Endodermal cell (in vitro differentiated cells): ENCODE data around the gene ERBIN. TPM values are rescaled to one million over a fixed set of nuclear protein-coding genes. Genes with fewer than 3 reads are reported as not detected.

Experiments used
- DNase-seq: peaks from one replicate; pipeline ENCODE4 v3.0.0-alpha.2; 2017
- H3K27ac ChIP-seq: 2 replicates; pipeline ENCODE4 v1.5.1; 2013; ENCODE audit warnings: mild to moderate bottlenecking, low read depth, low read length, moderate library complexity
- H3K27me3 ChIP-seq: 2 replicates; pipeline ENCODE4 v1.6.1; 2013; ENCODE audit warnings: mild to moderate bottlenecking, low read length, moderate library complexity; ENCODE audit not compliant: insufficient read depth, control insufficient read depth, poor library complexity, severe bottlenecking
- H3K36me3 ChIP-seq: 2 replicates; pipeline ENCODE4 v1.7.0; 2013; ENCODE audit warnings: mild to moderate bottlenecking, low read length, moderate library complexity; ENCODE audit not compliant: control insufficient read depth, insufficient read depth
- H3K4me1 ChIP-seq: one replicate; pipeline ENCODE4 v1.7.0; 2013; ENCODE audit warnings: low read length; ENCODE audit not compliant: control insufficient read depth, insufficient read depth
- H3K4me3 ChIP-seq: 2 replicates; pipeline ENCODE4 v1.5.1; 2013; ENCODE audit warnings: mild to moderate bottlenecking, low read length, moderate library complexity
- H3K9ac ChIP-seq: 2 replicates; pipeline ENCODE4 v1.6.1; 2013; ENCODE audit warnings: mild to moderate bottlenecking, low read length, moderate library complexity; ENCODE audit not compliant: poor library complexity, severe bottlenecking; ENCODE audit errors: extremely low read depth
- H3K9me3 ChIP-seq: 2 replicates; pipeline ENCODE4 v1.6.1; 2013; ENCODE audit warnings: mild to moderate bottlenecking, low read length, moderate library complexity; ENCODE audit not compliant: control insufficient read depth
- H3K27ac Mint-ChIP-seq: 2 replicates; pipeline ENCODE4 v1.8.0; 2020; ENCODE audit warnings: mixed read lengths
- H3K27me3 Mint-ChIP-seq: 2 replicates; pipeline ENCODE4 v1.8.0; 2021; ENCODE audit warnings: mild to moderate bottlenecking, mixed read lengths; ENCODE audit not compliant: insufficient read depth
- H3K36me3 Mint-ChIP-seq: 2 replicates; pipeline ENCODE4 v1.8.0; 2020; ENCODE audit warnings: low read depth, mixed read lengths
- H3K4me1 Mint-ChIP-seq: 2 replicates; pipeline ENCODE4 v1.8.0; 2020; ENCODE audit warnings: mixed read lengths
- H3K4me3 Mint-ChIP-seq: 2 replicates; pipeline ENCODE4 v1.8.0; 2020; ENCODE audit warnings: mild to moderate bottlenecking, moderate library complexity, mixed read lengths
- H3K9me3 Mint-ChIP-seq: 2 replicates; pipeline ENCODE4 v1.8.0; 2020; ENCODE audit warnings: mild to moderate bottlenecking, mixed read lengths
- CTCF ChIP-seq: fragments of 200-600 bp; sonication (generic); conservative IDR thresholded peaks from 2 replicates; pipeline ENCODE4 v1.5.0; 2021; ENCODE audit warnings: antibody characterized with exemption, mild to moderate bottlenecking
- WGBS, 2 experiments: methylation state at CpG; one replicate each; pipeline versions ENCODE4 v1.1.5 to v1.1.7; 2013; ENCODE audit warnings: missing lambda C conversion rate in 2 of 2, mixed read lengths in 1 of 2; ENCODE audit not compliant: insufficient coverage in 1 of 2, insufficient read length in 1 of 2; 5-methylcytosine and 5-hydroxymethylcytosine counted together
- total RNA-seq, 2 donors: library from RNA; stranded (reverse); fragmentation: NEBNext Ultra II Directional in 1 of 2; extraction: Animal tissue kit (Norgen Biotek cat#: 25700) in 1 of 2; gene quantifications; 2 replicates in 1 of 2; 3 replicates in 1 of 2; pipeline ENCODE4 v1.2.1, GENCODE V29; 2021

The ERBIN gene
- total RNA-seq, 2 donors from 2014 or later: 51.8 to 54.4 TPM

GRCh38 chr5:65926893-65927292 lies 518 bp downstream of the ERBIN start:
- H3K9me3 ChIP-seq: no peaks in the 10 kb centered on the region
- H3K36me3 Mint-ChIP-seq: peaks cover 15% of the 10 kb centered on the region
- H3K27me3 Mint-ChIP-seq: peaks cover 20% of the 10 kb centered on the region
- H3K4me1 ChIP-seq: no peaks in the 10 kb centered on the region
- peak overlapping the region; percentile 93 for H3K9ac ChIP-seq
- 0% methylated on average over 4 to 8 of the region's 16 CpGs for WGBS, 2 experiments
- DNase-seq: peak; percentile 49
- H3K27me3 ChIP-seq: peaks cover 12% of the 10 kb centered on the region
- H3K4me3 Mint-ChIP-seq: peak overlapping the region; percentile 97
- peak overlapping the region; percentile 98 for H3K27ac ChIP-seq
- peaks cover 12% of the 10 kb centered on the region for H3K36me3 ChIP-seq
- H3K27ac Mint-ChIP-seq: peak overlapping the region; percentile 96
- no peaks in the 10 kb centered on the region for H3K9me3 Mint-ChIP-seq
- H3K4me3 ChIP-seq: peak overlapping the region; percentile 91
- TF ChIP-seq CTCF: no peak
- H3K4me1 Mint-ChIP-seq: peaks cover 25% of the 10 kb centered on the region

- 0 to 1% methylated on average over 5 to 11 of the region's 13 CpGs for WGBS, 2 experiments
Measured at GRCh38 chr5:65927503-65928321, 1.3 kb downstream of the ERBIN start.

DNA sequence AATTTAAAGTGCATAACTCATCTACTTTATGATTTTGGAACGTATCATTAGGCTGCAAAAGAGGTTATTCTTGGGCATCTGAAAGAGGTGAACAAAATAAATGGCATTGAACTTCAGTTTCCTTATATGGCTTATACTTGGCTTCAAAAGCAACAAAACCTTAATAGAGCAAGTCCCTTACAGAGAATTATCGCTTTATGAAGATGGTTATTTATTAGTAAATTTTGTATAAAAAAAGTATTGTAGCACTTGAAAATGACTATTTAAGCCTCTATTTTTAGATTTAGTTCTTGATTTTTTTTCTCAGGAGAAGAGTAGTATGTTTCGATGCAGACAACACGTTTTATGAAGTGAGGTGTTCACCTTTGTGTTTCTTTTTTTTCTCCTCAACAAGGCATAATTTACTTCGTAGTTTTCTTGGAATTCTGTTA lies 2.0 kb downstream of the ERBIN start:
- DNase-seq: no peak
- H3K27ac ChIP-seq: no peak overlapping the region
- peak overlapping the region; percentile 93 for H3K9ac ChIP-seq

More at GRCh38 chr5:65927503-65928321, 1.3 kb downstream of the ERBIN start:
- Mint-ChIP-seq H3K27me3 (peaks cover 19% of the 10 kb centered on the region), H3K4me3 (peak overlapping the region; percentile 97), H3K9me3 (no peaks in the 10 kb centered on the region), H3K4me1 (peaks cover 23% of the 10 kb centered on the region), H3K36me3 (peaks cover 18% of the 10 kb centered on the region), H3K27ac (peak overlapping the region; percentile 96)
- no peak for TF ChIP-seq CTCF
- no peaks in the 10 kb centered on the region for H3K9me3 ChIP-seq
- peak overlapping the region; percentile 91 for H3K4me3 ChIP-seq
- H3K27me3 ChIP-seq: peaks cover 12% of the 10 kb centered on the region
- H3K4me1 ChIP-seq: no peaks in the 10 kb centered on the region
- peak overlapping the region; percentile 93 for H3K9ac ChIP-seq
- H3K36me3 ChIP-seq: peaks cover 17% of the 10 kb centered on the region
- no peak overlapping the region for H3K27ac ChIP-seq
- DNase-seq: no peak

More for the DNA sequence above, 2.0 kb downstream of the ERBIN start:
- peaks cover 22% of the 10 kb centered on the region for H3K36me3 Mint-ChIP-seq
- peaks cover 25% of the 10 kb centered on the region for H3K4me1 Mint-ChIP-seq
- no peak for TF ChIP-seq CTCF
- H3K4me3 Mint-ChIP-seq: peak overlapping the region; percentile 97
- peak overlapping the region; percentile 96 for H3K27ac Mint-ChIP-seq
- peaks cover 13% of the 10 kb centered on the region for H3K27me3 Mint-ChIP-seq
- H3K9me3 ChIP-seq: no peaks in the 10 kb centered on the region
- peaks cover 21% of the 10 kb centered on the region for H3K36me3 ChIP-seq
- H3K4me1 ChIP-seq: no peaks in the 10 kb centered on the region
- H3K9me3 Mint-ChIP-seq: no peaks in the 10 kb centered on the region
- H3K4me3 ChIP-seq: peak overlapping the region; percentile 91
- H3K27me3 ChIP-seq: peaks cover 10% of the 10 kb centered on the region
- whole genome bisulfite sequencing, 2 experiments: 23 to 25% methylated on average over 2 to 5 of the region's 5 CpGs
